Heart left ventricle (tissue), 13 donors: ENCODE measurements around the gene DZIP1L.

Experiments used
- CTCF ChIP-seq, 12 donors: fragments of 200-600 bp; sonication (generic) in 4 of 12; IDR thresholded peaks; one replicate each; pipeline versions ENCODE4 v1.5.0 to v1.8.0; 2018 to 2022; ENCODE audit warnings: antibody characterized with exemption in 12 of 12, mild to moderate bottlenecking in 5 of 12
- POLR2A ChIP-seq, 2 donors: fragments of 450-650 bp; IDR thresholded peaks; one replicate each; pipeline ENCODE4 v1.6.1; 2017; ENCODE audit warnings: antibody characterized with exemption in 2 of 2, mild to moderate bottlenecking in 2 of 2, moderate library complexity in 2 of 2
- donor health status: ischemic (EF 13 %, LVEDD 7.1; RV severe dilation, severe dysfunction).
- donor health status: DM: no; HTN: yes; CAD: no.
- donor health status: DM: no; HTN: no; CAD: no.
- donor health status: ischemic (EF 25% LVEDD 6.9; RV normal size, moderate dysfunction).
- donor health status: ischemic (EF 25% LVEDD 5.7; RV mildly dilated, moderate dysfunction).
- donor health status: ischemic (EF 35%, LVEDD 5.7; RV mildly dilated, moderate dysfunction).
- donor health status: nonischemic (EF 11% LVEDD 7.7; RV severe dilation, severe dysfunction).
- donor health status: DM: yes; HTN: yes; CAD: no.
- donor health status: PGD.
- donor health status: ischemic (EF 29% LVEDD 5.4; RV normal size, mild dysfunction).
- donor health status: nonischemic (EF 23%, LVEDD 6.1; RV moderate dilation, normal function).

DNA sequence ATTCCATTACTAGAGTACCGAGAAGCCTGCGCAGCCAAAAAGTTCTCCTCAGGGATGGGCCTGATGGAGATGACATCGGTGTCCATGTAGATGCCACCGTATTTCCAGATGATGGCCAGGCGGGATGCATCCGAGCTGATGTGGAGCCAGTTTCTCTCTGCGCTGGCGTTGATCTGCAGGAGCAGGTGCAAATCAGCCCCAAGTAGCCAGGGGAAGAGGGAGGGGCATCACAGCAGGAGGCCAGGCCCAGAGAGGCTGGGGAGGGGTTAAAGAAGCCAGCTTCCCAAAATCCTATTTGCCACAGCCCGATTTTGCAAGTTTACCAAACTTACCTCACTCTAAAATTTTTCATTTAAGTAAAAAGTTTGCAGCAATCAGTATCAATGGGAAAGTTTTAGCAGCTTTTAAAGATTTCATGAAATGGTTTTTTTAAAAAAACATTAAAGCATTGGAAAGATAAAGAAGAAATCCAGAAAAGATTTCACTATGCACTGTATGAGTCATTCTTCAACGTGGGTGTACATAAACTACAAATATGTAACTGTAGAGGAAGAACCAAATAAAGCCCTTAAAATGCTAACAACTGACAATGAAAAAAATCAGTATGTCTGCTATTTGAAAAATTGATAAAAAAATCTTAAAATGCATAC is 9.4 kb upstream of the DZIP1L start:
- TF ChIP-seq CTCF (IDR thresholded peaks at IDR 0.05) (no peak), POLR2A (IDR thresholded peaks at IDR 0.05) (no peak)
